ENCODE data around the gene FIP1L1. TPM values are rescaled to one million over a fixed set of nuclear protein-coding genes. Genes with fewer than 3 reads are reported as not detected.
A peak's percentile ranks its signal among the peaks of the same experiment; 100 is the strongest.

The FIP1L1 gene
- total and polyA plus RNA-seq, 10 of the 15 experiments (the other 5 are each of a cell fraction or from before 2014, with no cell fraction given) = 28.1 to 110 (median 59.4) TPM

GRCh38 chr4:53365486-53366300 is 11.7 kb upstream of the FIP1L1 start, which contains the start of gene SCFD2 (continued):
- TF ChIP-seq ATF2 (IDR thresholded peaks at IDR 0.05; ENCODE audit: low read length) (no peak), EGR1 (IDR thresholded peaks at IDR 0.05; ENCODE audit: borderline replicate concordance in 1 of 2, low read depth in 2 of 2, low read length in 2 of 2) (0 out of 3 replicates have a peak, but pooled peaks of 1 of the 2 experiments have one; percentile 26), TBL1XR1 (IDR thresholded peaks at IDR 0.05; ENCODE audit: low read depth, low read length) (no peak), ASH2L (IDR thresholded peaks at IDR 0.05; ENCODE audit: borderline replicate concordance, low read depth) (peak; percentile 19; the same call in 1 of the 2 replicates), PAX8 (IDR thresholded peaks at IDR 0.05) (no peak), HDAC6 (IDR thresholded peaks at IDR 0.05; ENCODE audit: unreplicated experiment) (no peak), E4F1 (IDR thresholded peaks at IDR 0.05; ENCODE audit: borderline replicate concordance, partially characterized antibody) (peak; percentile 73), EZH2 (IDR thresholded peaks at IDR 0.05; ENCODE audit: borderline replicate concordance, control insufficient read depth, low read depth, low read length) (no peak), HDAC2 (IDR thresholded peaks at IDR 0.05) (no peak), RB1 (IDR thresholded peaks at IDR 0.05; ENCODE audit: borderline replicate concordance) (no peak), TAF1 (IDR thresholded peaks at IDR 0.05; ENCODE audit: borderline replicate concordance, low read depth, low read length) (0 out of 2 replicates have a peak, but pooled peaks have one; percentile 49), SIX5 (IDR thresholded peaks at IDR 0.05; ENCODE audit: low read depth, low read length, severe bottlenecking) (peak; percentile 25), RELB (IDR thresholded peaks at IDR 0.05; ENCODE audit: low read depth) (peak; percentile 82), ZNF384 (IDR thresholded peaks at IDR 0.05; ENCODE audit: borderline replicate concordance, low read depth, low read length) (no peak), ZBTB4 (CRISPR knock-in tag; IDR thresholded peaks at IDR 0.05) (no peak), CHD4 (IDR thresholded peaks at IDR 0.05) (no peak), CREB1 (IDR thresholded peaks at IDR 0.05; ENCODE audit: low read depth) (peak; percentile 100), YBX1 (IDR thresholded peaks at IDR 0.05) (no peak), SPI1 (IDR thresholded peaks at IDR 0.05; ENCODE audit: borderline replicate concordance, insufficient read depth, low read depth, low read length) (peak; percentile 83)

Data from GM12878 (cell line).